ENCODE measurements around the gene CELF6.

GRCh38 chr15:72338617-72339321 is 18.8 kb upstream of the CELF6 start:
- TF ChIP-seq, protein P1, sequence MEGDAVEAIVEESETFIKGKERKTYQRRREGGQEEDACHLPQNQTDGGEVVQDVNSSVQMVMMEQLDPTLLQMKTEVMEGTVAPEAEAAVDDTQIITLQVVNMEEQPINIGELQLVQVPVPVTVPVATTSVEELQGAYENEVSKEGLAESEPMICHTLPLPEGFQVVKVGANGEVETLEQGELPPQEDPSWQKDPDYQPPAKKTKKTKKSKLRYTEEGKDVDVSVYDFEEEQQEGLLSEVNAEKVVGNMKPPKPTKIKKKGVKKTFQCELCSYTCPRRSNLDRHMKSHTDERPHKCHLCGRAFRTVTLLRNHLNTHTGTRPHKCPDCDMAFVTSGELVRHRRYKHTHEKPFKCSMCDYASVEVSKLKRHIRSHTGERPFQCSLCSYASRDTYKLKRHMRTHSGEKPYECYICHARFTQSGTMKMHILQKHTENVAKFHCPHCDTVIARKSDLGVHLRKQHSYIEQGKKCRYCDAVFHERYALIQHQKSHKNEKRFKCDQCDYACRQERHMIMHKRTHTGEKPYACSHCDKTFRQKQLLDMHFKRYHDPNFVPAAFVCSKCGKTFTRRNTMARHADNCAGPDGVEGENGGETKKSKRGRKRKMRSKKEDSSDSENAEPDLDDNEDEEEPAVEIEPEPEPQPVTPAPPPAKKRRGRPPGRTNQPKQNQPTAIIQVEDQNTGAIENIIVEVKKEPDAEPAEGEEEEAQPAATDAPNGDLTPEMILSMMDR (IDR thresholded peaks at IDR 0.05): no peak
- TF ChIP-seq POLR2A (IDR thresholded peaks at IDR 0.05): no peak

Data from lower leg skin (tissue), 3 donors.